ENCODE results near the gene RBL2.

DNA sequence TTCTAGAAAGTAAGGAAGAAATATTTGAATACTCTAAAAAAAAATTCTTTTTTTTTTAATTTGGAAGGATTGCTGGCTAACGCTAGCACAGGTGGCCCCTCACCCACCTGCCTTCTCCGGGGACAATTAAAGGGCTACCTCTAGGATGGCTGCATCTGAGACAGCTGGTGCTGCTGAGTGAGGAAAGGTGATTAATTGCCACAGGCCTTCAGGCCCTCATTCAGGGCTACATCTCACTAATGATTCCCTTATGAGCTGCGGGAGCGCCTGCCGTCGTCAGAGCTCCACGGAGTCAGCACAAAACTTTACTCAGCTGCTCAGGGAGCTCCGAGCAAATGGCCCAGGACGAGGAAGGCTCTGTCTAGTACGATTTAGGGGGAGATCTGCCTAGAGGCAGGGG lies 95.8 kb downstream of the RBL2 start:
- TF ChIP-seq TEAD1 (CRISPR knock-in tag; IDR thresholded peaks at IDR 0.05) (no peak), CREM (CRISPR knock-in tag; IDR thresholded peaks at IDR 0.05) (no peak), MYBL2 (CRISPR knock-in tag; IDR thresholded peaks at IDR 0.05) (no peak)
- TF ChIP-seq, protein P1, sequence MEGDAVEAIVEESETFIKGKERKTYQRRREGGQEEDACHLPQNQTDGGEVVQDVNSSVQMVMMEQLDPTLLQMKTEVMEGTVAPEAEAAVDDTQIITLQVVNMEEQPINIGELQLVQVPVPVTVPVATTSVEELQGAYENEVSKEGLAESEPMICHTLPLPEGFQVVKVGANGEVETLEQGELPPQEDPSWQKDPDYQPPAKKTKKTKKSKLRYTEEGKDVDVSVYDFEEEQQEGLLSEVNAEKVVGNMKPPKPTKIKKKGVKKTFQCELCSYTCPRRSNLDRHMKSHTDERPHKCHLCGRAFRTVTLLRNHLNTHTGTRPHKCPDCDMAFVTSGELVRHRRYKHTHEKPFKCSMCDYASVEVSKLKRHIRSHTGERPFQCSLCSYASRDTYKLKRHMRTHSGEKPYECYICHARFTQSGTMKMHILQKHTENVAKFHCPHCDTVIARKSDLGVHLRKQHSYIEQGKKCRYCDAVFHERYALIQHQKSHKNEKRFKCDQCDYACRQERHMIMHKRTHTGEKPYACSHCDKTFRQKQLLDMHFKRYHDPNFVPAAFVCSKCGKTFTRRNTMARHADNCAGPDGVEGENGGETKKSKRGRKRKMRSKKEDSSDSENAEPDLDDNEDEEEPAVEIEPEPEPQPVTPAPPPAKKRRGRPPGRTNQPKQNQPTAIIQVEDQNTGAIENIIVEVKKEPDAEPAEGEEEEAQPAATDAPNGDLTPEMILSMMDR (IDR thresholded peaks at IDR 0.05): no peak
- TF ChIP-seq, protein P2, sequence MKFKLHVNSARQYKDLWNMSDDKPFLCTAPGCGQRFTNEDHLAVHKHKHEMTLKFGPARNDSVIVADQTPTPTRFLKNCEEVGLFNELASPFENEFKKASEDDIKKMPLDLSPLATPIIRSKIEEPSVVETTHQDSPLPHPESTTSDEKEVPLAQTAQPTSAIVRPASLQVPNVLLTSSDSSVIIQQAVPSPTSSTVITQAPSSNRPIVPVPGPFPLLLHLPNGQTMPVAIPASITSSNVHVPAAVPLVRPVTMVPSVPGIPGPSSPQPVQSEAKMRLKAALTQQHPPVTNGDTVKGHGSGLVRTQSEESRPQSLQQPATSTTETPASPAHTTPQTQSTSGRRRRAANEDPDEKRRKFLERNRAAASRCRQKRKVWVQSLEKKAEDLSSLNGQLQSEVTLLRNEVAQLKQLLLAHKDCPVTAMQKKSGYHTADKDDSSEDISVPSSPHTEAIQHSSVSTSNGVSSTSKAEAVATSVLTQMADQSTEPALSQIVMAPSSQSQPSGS (CRISPR knock-in tag; IDR thresholded peaks at IDR 0.05; ENCODE audit: borderline replicate concordance, low read depth): no peak
